PC-9 (cell line): Measurements from ENCODE around the gene SYMPK. TPM values are rescaled to one million over a fixed set of nuclear protein-coding genes. Genes with fewer than 3 reads are reported as not detected.

Source experiments
- BruUV-seq: library from RNA; stranded (reverse); fragments of 400-500 nt; replicated peaks from 2 replicates; lab custom pipeline; 2021; lab: Mats Ljungman, UMichigan
- CTCF ChIA-PET: fragments of 300-600 bp; sonication (Branson Sonifier 250); formaldehyde crosslinking; loops from one replicate; lab custom pipeline; 2022; ENCODE audit warnings: antibody characterized with exemption; lab: Charles Lee
- POLR2A ChIA-PET: fragments of 300-600 bp; sonication (Branson Sonifier 250); formaldehyde crosslinking; loops from one replicate; lab custom pipeline; 2022; ENCODE audit warnings: antibody characterized with exemption; ENCODE audit not compliant: unreplicated experiment; lab: Charles Lee
- DNase-seq, 2 experiments: peaks; one replicate each; pipeline versions ENCODE4 v3.0.0 to v3.0.0-alpha.2; 2015 to 2022; ENCODE audit warnings: mixed read lengths in 1 of 2
- H2AFZ ChIP-seq: fragments of 200-600 bp; sonication (generic); 2 replicates; pipeline ENCODE4 v1.8.1; 2017; ENCODE audit warnings: antibody characterized with exemption
- H3F3A ChIP-seq: fragments of 200-600 bp; sonication (generic); 2 replicates; pipeline ENCODE4 v1.8.1; 2017; ENCODE audit warnings: antibody characterized with exemption, mild to moderate bottlenecking, low read depth; ENCODE audit not compliant: insufficient read depth
- H3K27ac ChIP-seq: fragments of 200-600 bp; sonication (generic); 2 replicates; pipeline ENCODE4 v1.6.1; 2016; ENCODE audit warnings: mixed run types
- H3K27me3 ChIP-seq: fragments of 200-600 bp; sonication (generic); 2 replicates; pipeline ENCODE4 v1.6.1; 2016; ENCODE audit warnings: low read depth, mixed run types; ENCODE audit not compliant: insufficient read depth
- H3K36me3 ChIP-seq: fragments of 200-600 bp; sonication (generic); 2 replicates; pipeline ENCODE4 v1.6.1; 2016; ENCODE audit warnings: low read depth, mixed run types
- H3K4me1 ChIP-seq: fragments of 200-600 bp; sonication (generic); replicated peaks from 2 replicates; pipeline ENCODE4 v1.6.1; 2016; ENCODE audit warnings: mixed run types; ENCODE audit not compliant: insufficient read depth
- H3K4me2 ChIP-seq: fragments of 200-600 bp; sonication (generic); 2 replicates; pipeline ENCODE4 v1.6.1; 2017; ENCODE audit warnings: mixed run types
- H3K4me3 ChIP-seq: fragments of 200-600 bp; sonication (generic); 2 replicates; pipeline ENCODE4 v1.6.1; 2016; ENCODE audit warnings: mixed run types
- H3K79me2 ChIP-seq: fragments of 200-600 bp; sonication (generic); 2 replicates; pipeline ENCODE4 v1.6.1; 2017; ENCODE audit warnings: low read depth, mixed run types
- H3K9me2 ChIP-seq: fragments of 200-600 bp; sonication (generic); 2 replicates; pipeline ENCODE4 v1.8.1; 2017; ENCODE audit warnings: mild to moderate bottlenecking; ENCODE audit not compliant: insufficient read depth
- H3K9me3 ChIP-seq: fragments of 200-600 bp; sonication (generic); 2 replicates; pipeline ENCODE4 v1.8.1; 2016; ENCODE audit warnings: low read depth; ENCODE audit not compliant: insufficient read depth
- H4K20me1 ChIP-seq: fragments of 200-600 bp; sonication (generic); 2 replicates; pipeline ENCODE4 v1.8.1; 2017; ENCODE audit not compliant: insufficient read depth
- EZH2 ChIP-seq: fragments of 200-600 bp; sonication (generic); IDR thresholded peaks from 2 replicates; pipeline ENCODE4 v1.8.0; 2017; ENCODE audit warnings: antibody characterized with exemption, low read depth
- intact Hi-C: fragments of 100-400 bp; cut with micrococcal nuclease; formaldehyde crosslinking; loops from one replicate; pipeline ENCODE4 v1.10.0; 2022; ENCODE audit not compliant: unreplicated experiment
- total RNA-seq: library from RNA; stranded (reverse); gene quantifications from 2 replicates; pipeline ENCODE4 v1.2.3, GENCODE V29; 2021
- TF ChIP-seq, protein P1 (sequence below): fragments of 200-600 bp; sonication (generic); conservative IDR thresholded peaks from 2 replicates; pipeline ENCODE4 v1.6.1; 2017; ENCODE audit warnings: mixed run types, antibody characterized with exemption, mild to moderate bottlenecking, moderate library complexity

The SYMPK gene
- total RNA-seq, 1 experiment from 2014 or later = 85.5 TPM

DNA sequence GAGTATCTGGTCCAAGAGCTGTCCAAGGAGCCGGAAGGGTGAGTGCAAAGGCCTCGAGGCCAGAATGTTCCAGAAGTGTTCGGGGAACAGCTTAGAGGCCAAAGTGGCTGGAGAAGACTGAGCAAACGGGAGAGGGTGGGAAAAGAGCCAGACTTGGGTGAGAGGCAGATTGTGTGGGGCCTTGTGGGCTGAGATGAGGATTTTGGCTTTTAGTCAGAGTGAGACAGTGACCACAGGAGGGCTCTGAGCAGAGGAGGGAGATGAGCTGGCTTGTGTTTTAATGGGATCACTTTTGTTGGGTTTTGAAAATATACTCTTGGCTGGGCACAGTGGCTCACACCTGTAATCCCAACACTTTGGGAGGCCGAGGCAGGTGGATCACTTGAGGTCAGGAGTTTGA lies 46.0 kb upstream of the SYMPK start:
- Histone ChIP-seq H3K4me1 (peaks cover 14% of the 10 kb centered on the region), H3K27ac (no peak overlapping the region), H3K79me2 (no peaks in the 10 kb centered on the region), H3K36me3 (no peaks in the 10 kb centered on the region), H3K9me3 (no peaks in the 10 kb centered on the region), H2AFZ (no peak overlapping the region), H3K27me3 (peaks cover 9% of the 10 kb centered on the region; the same call in 1 of the 2 replicates), H3K9me2 (no peaks in the 10 kb centered on the region), H3K4me2 (no peak overlapping the region), H3K4me3 (no peak overlapping the region), H3F3A (peaks cover 13% of the 10 kb centered on the region), H4K20me1 (no peaks in the 10 kb centered on the region)
- BruUV-seq = no TSS peak
- intact Hi-C loops = no loop called here
- ChIA-PET CTCF (no interaction called here), POLR2A (no interaction called here)
- DNase-seq = no peak
- TF ChIP-seq EZH2 = no peak
- TF ChIP-seq, protein P1, sequence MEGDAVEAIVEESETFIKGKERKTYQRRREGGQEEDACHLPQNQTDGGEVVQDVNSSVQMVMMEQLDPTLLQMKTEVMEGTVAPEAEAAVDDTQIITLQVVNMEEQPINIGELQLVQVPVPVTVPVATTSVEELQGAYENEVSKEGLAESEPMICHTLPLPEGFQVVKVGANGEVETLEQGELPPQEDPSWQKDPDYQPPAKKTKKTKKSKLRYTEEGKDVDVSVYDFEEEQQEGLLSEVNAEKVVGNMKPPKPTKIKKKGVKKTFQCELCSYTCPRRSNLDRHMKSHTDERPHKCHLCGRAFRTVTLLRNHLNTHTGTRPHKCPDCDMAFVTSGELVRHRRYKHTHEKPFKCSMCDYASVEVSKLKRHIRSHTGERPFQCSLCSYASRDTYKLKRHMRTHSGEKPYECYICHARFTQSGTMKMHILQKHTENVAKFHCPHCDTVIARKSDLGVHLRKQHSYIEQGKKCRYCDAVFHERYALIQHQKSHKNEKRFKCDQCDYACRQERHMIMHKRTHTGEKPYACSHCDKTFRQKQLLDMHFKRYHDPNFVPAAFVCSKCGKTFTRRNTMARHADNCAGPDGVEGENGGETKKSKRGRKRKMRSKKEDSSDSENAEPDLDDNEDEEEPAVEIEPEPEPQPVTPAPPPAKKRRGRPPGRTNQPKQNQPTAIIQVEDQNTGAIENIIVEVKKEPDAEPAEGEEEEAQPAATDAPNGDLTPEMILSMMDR = no peak

GRCh38 chr19:45906221-45906620 lies 43.3 kb upstream of the SYMPK start:
- Histone ChIP-seq H3F3A (peaks cover 23% of the 10 kb centered on the region), H4K20me1 (no peaks in the 10 kb centered on the region), H3K27me3 (no peaks in the 10 kb centered on the region), H3K4me2 (peak overlapping the region; percentile 58), H3K9me2 (no peaks in the 10 kb centered on the region), H3K79me2 (peaks cover 8% of the 10 kb centered on the region; the same call in 1 of the 2 replicates), H3K9me3 (no peaks in the 10 kb centered on the region), H3K36me3 (no peaks in the 10 kb centered on the region), H2AFZ (peak overlapping the region; percentile 63; the same call in 1 of the 2 replicates), H3K4me3 (no peak overlapping the region), H3K4me1 (peaks cover 23% of the 10 kb centered on the region), H3K27ac (peak overlapping the region; percentile 61)
- TF ChIP-seq EZH2 = no peak
- TF ChIP-seq, protein P1 = no peak
- DNase-seq = peak in 1 of 2 experiments; percentile 72
- no TSS peak for BruUV-seq
- intact Hi-C loops = no loop called here
- ChIA-PET CTCF (no interaction called here), POLR2A (interaction anchor here (0.6 kb wide), 1 partner anchor 189 kb away, joined by 5 read pairs; no protein-coding TSS in a partner anchor)

GRCh38 chr19:45905011-45905410 lies 42.1 kb upstream of the SYMPK start:
- H3K36me3 ChIP-seq = peaks cover 7% of the 10 kb centered on the region; the same call in 1 of the 2 replicates
- POLR2A ChIA-PET = no interaction called here
- peaks cover 15% of the 10 kb centered on the region for H3K79me2 ChIP-seq
- no peak overlapping the region for H2AFZ ChIP-seq
- H3K9me3 ChIP-seq = no peaks in the 10 kb centered on the region
- TF ChIP-seq, protein P1 = no peak
- no peak for TF ChIP-seq EZH2
- CTCF ChIA-PET = no interaction called here
- H3K9me2 ChIP-seq = no peaks in the 10 kb centered on the region
- H3K27ac ChIP-seq = no peak overlapping the region
- peaks cover 32% of the 10 kb centered on the region for H3K4me1 ChIP-seq
- no TSS peak for BruUV-seq
- H3K4me3 ChIP-seq = no peak overlapping the region
- H3K4me2 ChIP-seq = no peak overlapping the region
- intact Hi-C loops = no loop called here
- DNase-seq = no peak
- H4K20me1 ChIP-seq = no peaks in the 10 kb centered on the region
- no peaks in the 10 kb centered on the region for H3K27me3 ChIP-seq
- peaks cover 35% of the 10 kb centered on the region for H3F3A ChIP-seq
